SJSA1 (cell line): ENCODE data around the gene PXMP2. TPM values are rescaled to one million over a fixed set of nuclear protein-coding genes. Genes with fewer than 3 reads are reported as not detected.

ENCODE experiments used
- DNase-seq, 2 experiments: peaks; one replicate each; pipeline ENCODE4 v3.0.0-alpha.2; 2015 to 2020; ENCODE audit warnings: low spot score in 2 of 2, low read depth in 1 of 2
- H3K27ac ChIP-seq: fragments of 250-450 bp; sonication (Bioruptor Pico); 2 replicates; pipeline ENCODE4 v1.5.1; 2020; ENCODE audit warnings: mild to moderate bottlenecking, moderate library complexity
- H3K27me3 ChIP-seq: fragments of 250-450 bp; sonication (Bioruptor Pico); replicated peaks from 2 replicates; pipeline ENCODE4 v1.5.1; 2020; ENCODE audit warnings: mild to moderate bottlenecking, moderate library complexity
- H3K36me3 ChIP-seq: fragments of 250-450 bp; sonication (Bioruptor Pico); 2 replicates; pipeline ENCODE4 v1.5.1; 2020; ENCODE audit warnings: mild to moderate bottlenecking
- H3K4me1 ChIP-seq: fragments of 250-450 bp; sonication (Bioruptor Pico); replicated peaks from 2 replicates; pipeline ENCODE4 v1.6.1; 2021; ENCODE audit warnings: mild to moderate bottlenecking
- H3K4me3 ChIP-seq: fragments of 250-450 bp; sonication (Bioruptor Pico); 2 replicates; pipeline ENCODE4 v1.5.1; 2020; ENCODE audit warnings: mild to moderate bottlenecking
- H3K9me3 ChIP-seq: fragments of 250-450 bp; sonication (Bioruptor Pico); replicated peaks from 2 replicates; pipeline ENCODE4 v1.5.1; 2020; ENCODE audit warnings: mild to moderate bottlenecking
- total RNA-seq: library from RNA; depleted of rRNA; stranded (reverse); fragments of >200 nt; shearing (Covaris generic); gene quantifications from 2 replicates; pipeline ENCODE4 v1.2.3, GENCODE V29; 2014

The PXMP2 gene
- total RNA-seq, 1 experiment from 2014 or later, result 105 TPM

DNA sequence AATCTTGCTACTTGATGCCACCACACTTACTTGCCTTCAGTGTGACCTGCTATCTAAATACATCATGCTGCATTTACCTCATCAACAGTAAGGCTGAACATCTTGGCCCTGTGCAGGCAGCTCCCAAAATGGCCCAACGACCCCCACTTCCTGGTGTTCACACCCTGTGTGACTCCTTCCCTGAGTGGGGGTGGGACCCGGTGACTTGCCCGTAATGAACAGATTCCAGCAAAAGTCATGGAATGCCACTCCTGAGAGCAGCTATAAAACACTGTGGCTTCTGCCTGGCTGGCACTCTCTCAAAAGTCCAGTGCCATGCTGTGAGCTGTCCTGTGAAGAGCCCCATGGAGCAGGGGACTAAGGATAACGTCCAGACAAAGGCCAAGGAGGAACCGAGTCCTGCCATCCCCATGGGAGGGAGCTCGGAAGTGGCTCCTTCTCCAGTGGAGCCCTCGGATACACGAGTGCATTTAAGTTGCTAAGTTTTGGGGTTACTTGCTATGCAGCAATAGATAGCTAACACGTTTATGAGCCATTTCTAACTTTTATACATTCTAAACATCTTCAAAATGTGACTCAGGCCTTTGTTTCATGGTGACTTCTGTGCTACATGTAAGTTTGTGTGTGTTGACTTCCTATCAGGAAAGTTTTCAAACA lies 35.8 kb upstream of the PXMP2 start:
- no peak overlapping the region for H3K4me3 ChIP-seq
- no peaks in the 10 kb centered on the region for H3K4me1 ChIP-seq
- H3K27ac ChIP-seq, result no peak overlapping the region
- no peak for DNase-seq
- H3K36me3 ChIP-seq, result peaks cover 77% of the 10 kb centered on the region
- H3K9me3 ChIP-seq, result no peaks in the 10 kb centered on the region
- H3K27me3 ChIP-seq, result no peaks in the 10 kb centered on the region

DNA sequence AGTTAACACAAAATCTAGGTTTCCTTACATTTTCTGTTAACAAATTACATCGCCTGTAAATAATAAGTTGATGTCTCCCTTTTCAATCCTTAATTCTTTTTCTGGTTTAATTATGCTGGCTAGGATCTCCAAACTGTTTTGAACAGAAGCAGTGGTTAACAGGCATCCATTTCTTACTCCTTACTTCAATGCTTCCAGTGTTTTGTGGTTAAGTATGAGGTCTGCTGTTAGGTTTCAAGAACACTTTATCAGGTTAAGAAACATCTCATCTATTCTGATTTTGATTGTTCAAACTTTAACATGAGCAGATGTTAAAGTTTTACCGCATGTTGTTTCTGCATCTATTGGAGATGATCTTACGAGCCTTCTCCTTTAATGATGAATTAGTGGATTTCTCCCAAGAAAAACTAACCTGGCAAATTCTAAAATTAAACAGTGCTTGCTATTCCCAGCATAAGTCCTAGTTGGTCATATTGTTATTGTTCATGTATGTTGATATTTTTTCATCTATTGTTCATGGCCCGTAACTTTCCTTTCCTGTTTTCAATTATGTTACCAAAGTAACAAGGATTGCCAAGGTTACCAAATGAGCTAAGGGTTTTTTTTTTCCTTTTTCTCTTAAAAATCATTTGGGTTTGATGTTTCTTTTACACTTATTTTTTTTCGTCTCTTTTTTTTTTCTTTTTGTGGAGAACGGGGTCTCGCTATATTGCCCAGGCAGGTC lies 33.7 kb upstream of the PXMP2 start:
- H3K27me3 ChIP-seq, result no peaks in the 10 kb centered on the region
- H3K27ac ChIP-seq, result no peak overlapping the region
- peaks cover 82% of the 10 kb centered on the region for H3K36me3 ChIP-seq
- H3K9me3 ChIP-seq, result no peaks in the 10 kb centered on the region
- no peak overlapping the region for H3K4me3 ChIP-seq
- DNase-seq, result no peak
- no peaks in the 10 kb centered on the region for H3K4me1 ChIP-seq

DNA sequence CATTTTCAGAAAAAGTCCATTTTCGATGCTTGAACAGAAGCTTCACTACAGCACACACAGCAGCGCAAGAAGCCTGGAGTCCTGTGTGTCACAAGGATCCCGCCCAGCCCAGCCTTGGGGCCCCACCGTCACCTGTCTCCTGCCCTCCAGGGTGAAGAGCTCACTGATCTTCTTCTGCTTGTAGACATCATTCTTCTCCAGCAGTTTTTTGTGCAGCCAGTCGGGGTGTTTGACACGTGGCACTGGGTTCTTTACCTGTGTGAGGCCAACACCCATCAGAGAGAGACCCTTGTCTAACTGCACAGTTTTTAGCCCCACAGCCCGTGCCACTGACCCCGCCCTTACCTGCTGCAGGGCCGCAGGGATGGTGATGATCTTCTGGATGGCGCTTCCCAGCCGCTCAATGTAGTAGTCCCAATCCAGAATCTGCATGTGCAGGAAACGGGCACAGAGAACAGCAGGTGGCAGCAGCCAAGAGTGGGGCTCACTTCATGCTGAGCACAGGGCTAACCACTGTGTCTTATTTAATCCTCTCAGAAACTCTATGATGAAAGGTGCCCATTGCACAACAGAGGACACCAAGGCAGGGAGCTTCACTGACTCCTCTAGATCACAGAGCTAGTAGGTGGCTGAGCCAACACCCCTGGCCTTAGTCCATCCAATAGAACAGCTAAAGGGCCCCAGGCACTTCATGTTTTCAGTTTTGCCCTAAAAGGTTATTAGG lies 30.2 kb upstream of the PXMP2 start:
- H3K27me3 ChIP-seq, result no peaks in the 10 kb centered on the region
- no peaks in the 10 kb centered on the region for H3K9me3 ChIP-seq
- H3K36me3 ChIP-seq, result peaks cover 85% of the 10 kb centered on the region
- no peak overlapping the region for H3K4me3 ChIP-seq
- no peak for DNase-seq
- H3K4me1 ChIP-seq, result no peaks in the 10 kb centered on the region
- H3K27ac ChIP-seq, result no peak overlapping the region

DNA sequence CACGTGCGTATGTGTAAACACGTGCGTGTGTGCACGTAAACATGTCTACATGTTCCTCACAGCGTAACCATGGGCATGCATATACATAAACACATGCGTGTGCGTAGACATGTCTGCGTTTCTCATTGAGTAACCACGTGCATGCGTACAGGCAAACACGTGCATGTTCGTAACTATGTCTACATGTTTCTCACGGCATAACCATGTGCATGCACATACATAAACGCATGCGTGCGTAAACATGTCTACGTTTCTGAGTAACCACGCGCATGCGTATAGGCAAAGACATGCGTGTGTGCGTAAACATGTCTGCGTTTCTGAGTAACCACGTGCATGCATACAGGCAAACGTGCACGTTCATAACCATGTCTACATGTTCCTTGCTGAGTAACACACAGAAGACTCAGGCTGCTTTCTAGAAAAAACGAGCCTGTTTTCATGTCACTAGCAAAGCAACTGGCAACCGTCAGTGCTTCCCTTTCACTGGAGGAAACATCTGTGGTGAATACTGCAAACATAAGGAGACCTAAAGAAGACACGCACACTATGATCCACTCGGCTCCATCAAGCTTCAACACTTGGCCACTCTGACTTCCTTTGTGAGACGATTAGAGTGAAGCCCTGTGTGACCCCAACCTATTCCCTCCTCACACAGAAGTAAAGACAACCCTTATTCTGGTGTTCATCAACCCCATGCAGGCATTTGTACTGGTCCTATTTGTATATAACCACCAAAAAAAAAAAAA lies 29.1 kb upstream of the PXMP2 start:
- no peaks in the 10 kb centered on the region for H3K9me3 ChIP-seq
- no peak overlapping the region for H3K4me3 ChIP-seq
- peaks cover 87% of the 10 kb centered on the region for H3K36me3 ChIP-seq
- DNase-seq, result no peak
- no peak overlapping the region for H3K27ac ChIP-seq
- H3K4me1 ChIP-seq, result no peaks in the 10 kb centered on the region
- H3K27me3 ChIP-seq, result no peaks in the 10 kb centered on the region

DNA sequence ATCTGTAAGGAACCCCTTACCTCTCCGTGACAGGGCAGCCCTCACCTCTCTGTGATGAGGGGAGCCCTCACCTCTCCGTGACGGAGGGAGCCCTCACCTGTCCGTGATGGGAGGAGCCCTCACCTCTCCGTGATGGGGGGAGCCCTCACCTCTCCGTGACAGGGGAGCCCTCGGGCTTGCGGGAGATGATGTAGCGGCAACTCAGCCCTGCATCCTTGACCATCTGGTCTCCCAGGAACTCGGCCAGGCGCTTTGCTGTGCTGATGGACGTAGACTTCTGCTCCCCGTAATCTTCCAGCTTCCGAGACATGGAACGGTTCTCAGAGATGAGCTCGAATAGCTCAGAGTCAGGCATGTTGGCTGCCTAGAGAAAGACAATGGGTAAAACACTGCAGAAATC lies 28.2 kb upstream of the PXMP2 start:
- no peaks in the 10 kb centered on the region for H3K9me3 ChIP-seq
- no peaks in the 10 kb centered on the region for H3K27me3 ChIP-seq
- H3K36me3 ChIP-seq, result peaks cover 96% of the 10 kb centered on the region
- no peak overlapping the region for H3K4me3 ChIP-seq
- no peak for DNase-seq
- no peak overlapping the region for H3K27ac ChIP-seq
- H3K4me1 ChIP-seq, result no peaks in the 10 kb centered on the region

DNA sequence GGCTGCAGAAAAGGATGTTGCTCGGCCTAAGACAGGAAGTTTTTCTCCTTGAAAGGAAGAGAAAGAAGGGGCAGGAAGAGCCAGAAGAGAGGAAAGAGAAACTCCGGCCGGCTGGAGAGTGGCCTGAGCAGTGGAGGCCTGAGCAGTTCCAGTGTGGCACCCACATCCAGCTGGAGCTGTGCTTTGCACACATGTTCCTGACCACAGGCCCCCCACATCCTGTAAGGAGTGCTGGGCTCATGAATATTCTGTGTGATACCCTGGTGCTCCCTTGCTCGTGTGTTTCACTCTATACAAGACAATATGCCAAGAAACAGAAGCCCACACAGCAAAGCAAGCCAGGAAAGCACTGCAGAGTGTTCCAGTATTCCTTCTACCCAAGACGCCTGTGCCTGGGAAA lies 27.3 kb upstream of the PXMP2 start:
- no peaks in the 10 kb centered on the region for H3K4me1 ChIP-seq
- no peaks in the 10 kb centered on the region for H3K9me3 ChIP-seq
- H3K27me3 ChIP-seq, result no peaks in the 10 kb centered on the region
- H3K27ac ChIP-seq, result no peak overlapping the region
- no peak for DNase-seq
- H3K36me3 ChIP-seq, result peaks cover 94% of the 10 kb centered on the region
- H3K4me3 ChIP-seq, result no peak overlapping the region

DNA sequence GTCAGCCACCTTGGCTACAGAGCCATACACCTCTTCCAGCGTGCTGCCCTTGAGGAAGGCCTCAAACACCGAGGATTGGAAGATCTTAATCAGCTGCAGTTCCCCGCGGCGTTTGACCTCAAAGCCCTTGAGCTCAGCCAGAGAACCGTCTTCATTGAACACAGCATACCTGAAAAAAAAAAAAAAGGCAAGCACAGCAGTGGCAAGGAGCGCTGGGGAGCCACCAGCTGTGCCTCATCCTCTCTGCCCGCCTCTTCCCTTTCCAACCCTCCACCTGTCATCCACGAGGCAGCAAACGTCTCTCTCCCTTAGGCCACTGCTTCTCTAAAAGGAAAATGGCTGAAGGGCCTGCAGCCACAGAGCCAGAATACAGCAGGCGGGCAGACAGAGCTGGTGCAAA lies 26.4 kb upstream of the PXMP2 start:
- peaks cover 95% of the 10 kb centered on the region for H3K36me3 ChIP-seq
- H3K4me1 ChIP-seq, result no peaks in the 10 kb centered on the region
- H3K27me3 ChIP-seq, result no peaks in the 10 kb centered on the region
- H3K27ac ChIP-seq, result no peak overlapping the region
- DNase-seq, result no peak
- H3K9me3 ChIP-seq, result no peaks in the 10 kb centered on the region
- no peak overlapping the region for H3K4me3 ChIP-seq

DNA sequence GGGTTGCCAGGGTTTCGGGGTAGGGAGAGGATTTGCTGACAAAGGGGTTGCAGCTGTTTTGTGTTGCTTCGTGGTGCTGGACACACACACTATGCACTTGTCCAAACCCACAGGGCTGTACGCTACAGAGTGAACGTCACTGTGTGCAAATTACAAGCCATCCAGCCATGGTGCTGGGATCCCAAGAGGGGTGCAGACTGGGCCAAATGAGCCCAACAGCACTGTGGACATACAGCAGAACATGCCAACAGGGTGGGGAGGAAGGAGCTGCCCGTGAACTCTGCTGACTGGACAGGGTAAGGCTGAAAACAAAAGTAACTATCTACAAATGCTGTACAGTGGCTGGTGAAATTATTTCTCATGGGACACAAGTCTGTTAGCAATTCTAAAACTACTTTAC lies 25.4 kb upstream of the PXMP2 start:
- no peak overlapping the region for H3K4me3 ChIP-seq
- H3K27ac ChIP-seq, result no peak overlapping the region
- H3K27me3 ChIP-seq, result no peaks in the 10 kb centered on the region
- no peak for DNase-seq
- H3K4me1 ChIP-seq, result no peaks in the 10 kb centered on the region
- H3K36me3 ChIP-seq, result peaks cover 97% of the 10 kb centered on the region
- no peaks in the 10 kb centered on the region for H3K9me3 ChIP-seq

DNA sequence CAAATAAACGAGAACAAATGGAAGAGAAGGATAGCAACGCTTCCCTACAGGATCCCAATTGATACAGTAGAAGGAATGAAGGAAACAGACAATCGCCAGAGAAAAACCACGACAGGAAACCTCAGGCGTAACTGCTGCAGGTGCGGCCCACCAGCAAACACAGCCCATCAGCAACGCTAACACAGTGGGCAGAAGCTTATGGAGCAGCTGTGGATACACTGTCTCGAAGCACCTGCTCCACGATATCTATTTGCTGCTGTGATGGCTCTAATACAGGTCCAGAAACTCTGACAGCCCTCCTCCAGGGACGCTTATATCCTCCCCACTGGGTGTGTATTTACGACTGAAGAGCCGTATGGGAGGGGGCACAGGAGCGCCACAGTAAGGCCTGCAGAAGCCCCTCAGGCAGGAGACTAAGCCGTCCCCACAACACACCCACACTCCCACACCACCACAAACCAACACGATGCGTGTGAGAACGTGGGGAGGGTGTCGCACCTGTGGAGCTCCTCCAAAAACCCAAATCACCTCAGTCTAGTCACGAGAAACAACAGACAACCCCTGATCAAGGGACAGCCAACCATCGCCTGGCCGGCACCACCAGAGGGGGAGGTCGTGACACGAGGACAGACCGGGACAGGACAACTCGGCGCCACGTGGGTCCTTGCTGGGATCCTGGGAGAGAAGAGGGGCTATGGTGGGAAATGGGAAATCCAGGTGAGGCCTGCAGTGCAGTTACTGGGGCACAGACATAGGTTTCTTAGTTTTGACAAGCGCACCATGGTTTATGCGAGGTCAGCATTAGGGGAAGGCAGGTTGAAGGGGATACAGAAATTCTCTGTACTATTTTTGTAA lies 24.3 kb upstream of the PXMP2 start:
- DNase-seq, result no peak
- H3K36me3 ChIP-seq, result peaks cover 97% of the 10 kb centered on the region
- no peak overlapping the region for H3K4me3 ChIP-seq
- H3K9me3 ChIP-seq, result no peaks in the 10 kb centered on the region
- no peak overlapping the region for H3K27ac ChIP-seq
- no peaks in the 10 kb centered on the region for H3K4me1 ChIP-seq
- no peaks in the 10 kb centered on the region for H3K27me3 ChIP-seq

DNA sequence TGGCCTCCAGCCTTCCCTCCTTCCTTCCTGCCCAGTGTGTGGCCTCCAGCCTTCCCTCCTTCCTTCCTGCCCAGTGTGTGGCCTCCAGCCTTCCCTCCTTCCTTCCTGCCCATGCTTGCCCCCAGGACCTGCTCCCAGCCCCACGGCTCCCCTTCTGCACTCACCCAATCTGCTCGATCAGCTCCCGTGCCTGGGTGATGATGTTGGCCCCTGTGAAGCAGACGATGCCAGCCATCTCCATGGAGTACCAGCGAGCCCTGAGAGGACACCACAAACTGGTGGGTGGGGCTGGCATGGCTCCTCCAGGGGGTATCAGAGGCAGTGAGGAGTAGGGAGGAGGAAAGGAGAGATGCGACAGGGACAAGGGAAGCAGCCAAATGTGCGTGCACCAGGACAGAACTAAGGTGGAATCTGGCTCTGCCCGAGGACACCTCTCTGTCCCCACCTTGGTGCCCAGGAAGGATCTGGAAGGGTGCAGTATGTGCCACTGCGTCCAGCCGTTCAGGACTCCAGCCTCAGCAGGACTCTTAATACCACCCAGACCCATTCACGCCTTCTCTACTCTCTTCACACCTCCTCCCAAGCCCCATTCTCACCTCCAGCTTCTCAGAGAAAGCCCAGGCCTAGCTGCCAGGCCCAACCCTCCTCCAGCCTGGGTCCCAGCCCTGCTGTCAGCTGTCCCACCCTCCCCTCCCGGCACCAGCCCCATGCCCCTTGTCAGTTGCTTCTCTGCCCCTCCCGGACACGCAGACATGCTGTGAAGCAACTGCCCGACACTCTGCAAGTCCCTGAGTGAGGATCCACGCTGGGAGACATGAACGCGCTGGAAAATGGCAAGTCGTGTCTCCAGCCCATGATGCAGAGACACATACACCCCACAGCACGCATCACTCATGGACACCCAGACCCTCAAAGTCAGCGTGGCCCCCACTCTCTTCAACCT lies 22.9 kb upstream of the PXMP2 start:
- Histone ChIP-seq H3K27ac (no peak overlapping the region), H3K4me1 (no peaks in the 10 kb centered on the region), H3K9me3 (no peaks in the 10 kb centered on the region), H3K36me3 (peaks cover 97% of the 10 kb centered on the region), H3K27me3 (no peaks in the 10 kb centered on the region), H3K4me3 (no peak overlapping the region)
- no peak for DNase-seq

DNA sequence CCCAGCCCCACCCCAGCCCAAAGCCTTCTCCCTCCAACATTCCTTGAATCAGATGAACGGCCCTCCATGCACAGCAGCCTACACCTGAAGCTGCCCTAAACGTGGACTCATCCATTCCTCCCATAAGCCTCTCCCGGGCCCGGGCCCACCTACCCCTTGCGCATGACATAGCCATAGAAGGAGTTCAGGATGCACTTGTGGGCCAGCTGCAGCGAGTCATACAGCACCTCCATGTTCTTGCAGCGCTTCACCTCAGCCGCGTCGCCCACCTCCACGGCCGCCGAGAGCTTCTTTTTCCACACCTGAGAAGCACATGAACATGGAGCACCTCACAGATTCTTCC lies 22.3 kb upstream of the PXMP2 start:
- no peak overlapping the region for H3K4me3 ChIP-seq
- H3K36me3 ChIP-seq, result peaks cover 98% of the 10 kb centered on the region
- H3K4me1 ChIP-seq, result no peaks in the 10 kb centered on the region
- no peak for DNase-seq
- no peaks in the 10 kb centered on the region for H3K27me3 ChIP-seq
- H3K9me3 ChIP-seq, result no peaks in the 10 kb centered on the region
- no peak overlapping the region for H3K27ac ChIP-seq

DNA sequence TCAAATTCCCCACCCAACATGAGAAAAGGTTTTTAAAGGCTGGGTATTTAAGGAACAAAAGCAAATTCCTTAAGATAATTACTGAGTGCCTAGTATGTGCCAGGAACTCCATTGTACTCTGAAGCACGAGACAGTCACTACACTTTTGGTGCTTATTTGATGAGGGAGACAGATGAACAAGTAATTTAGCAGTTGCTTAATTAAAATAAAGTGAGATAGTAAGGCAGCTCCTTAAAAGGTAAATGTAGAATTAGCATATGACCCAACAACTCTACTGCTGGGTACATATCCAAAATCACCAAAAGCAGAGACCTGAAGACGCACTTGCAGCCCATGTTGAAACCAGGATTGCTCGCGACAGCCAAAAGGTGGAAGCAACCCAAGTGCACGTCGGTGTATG lies 21.6 kb upstream of the PXMP2 start:
- DNase-seq, result no peak
- no peaks in the 10 kb centered on the region for H3K9me3 ChIP-seq
- H3K27me3 ChIP-seq, result no peaks in the 10 kb centered on the region
- H3K27ac ChIP-seq, result no peak overlapping the region
- peaks cover 98% of the 10 kb centered on the region for H3K36me3 ChIP-seq
- H3K4me3 ChIP-seq, result no peak overlapping the region
- H3K4me1 ChIP-seq, result no peaks in the 10 kb centered on the region
